ENCODE results near the gene LRSAM1. TPM values are rescaled to one million over a fixed set of nuclear protein-coding genes. Genes with fewer than 3 reads are reported as not detected.
A peak's percentile ranks its signal among the peaks of the same experiment; 100 is the strongest.

Gene LRSAM1
- total and polyA plus RNA-seq, 9 of the 15 experiments (the other 6 are each of a cell fraction or from before 2014, with no cell fraction given): 0.07 to 16.2 (median 4.7) TPM

DNA sequence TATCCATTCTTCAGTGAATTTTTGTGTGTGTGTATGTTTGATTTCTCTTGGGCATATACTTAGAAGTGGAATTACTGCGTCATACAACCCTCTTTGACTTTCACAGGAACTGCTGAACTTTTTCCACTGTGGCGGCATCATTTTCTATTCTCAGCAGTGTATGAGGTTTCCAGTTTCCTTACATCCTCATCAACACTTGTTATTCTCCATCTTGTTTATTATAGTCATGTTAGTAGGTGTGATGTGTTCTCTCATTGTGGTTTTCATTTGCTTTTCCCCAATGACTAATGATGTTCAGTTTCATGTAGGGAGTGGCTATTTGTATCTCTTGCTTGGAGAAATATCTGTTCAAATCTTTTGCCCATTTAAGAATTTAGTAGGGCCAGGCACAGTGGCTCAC is 24.6 kb upstream of the LRSAM1 start:
- FAIRE-seq (no peak), ATAC-seq (no peak), DNase-seq (ENCODE audit: extremely low read depth in 1 of 4, low spot score in 3 of 4) (no peak)
- Histone ChIP-seq H3K4me3 (no peak overlapping the region), H3K4me2 (ENCODE audit: insufficient read depth, low read length) (no peak overlapping the region; the same call in 1 of the 2 replicates), H3K36me3 (ENCODE audit: control insufficient read depth, insufficient read depth, low read length) (peaks cover 34% of the 10 kb centered on the region), H4K20me1 (replicated peaks; ENCODE audit: control insufficient read depth, insufficient read depth, low read length) (no peaks in the 10 kb centered on the region), H3K27me3 (ENCODE audit: control insufficient read depth in 2 of 2, insufficient read depth in 2 of 2, low read length in 2 of 2) (no peaks in the 10 kb centered on the region), H3K9me3 (replicated peaks; ENCODE audit: control insufficient read depth, insufficient read depth, low read depth, low read length) (no peaks in the 10 kb centered on the region), H2AFZ (ENCODE audit: low read depth, low read length) (no peak overlapping the region), H3K9me1 (ENCODE audit: control insufficient read depth, insufficient read depth, low read length) (no peaks in the 10 kb centered on the region), H3K9ac (ENCODE audit: insufficient read depth in 1 of 2, low read depth in 2 of 2, low read length in 2 of 2) (no peak overlapping the region), H3K4me1 (replicated peaks in 1 of 2; ENCODE audit: control insufficient read depth in 2 of 2, insufficient read depth in 2 of 2, low read length in 2 of 2) (peaks cover 23% of the 10 kb centered on the region in 2 experiments), H3K27ac (ENCODE audit: extremely low read depth, low read depth, low read length) (no peak overlapping the region; the same call in 2 of the 3 replicates), H3K79me2 (ENCODE audit: control insufficient read depth, insufficient read depth, low read length) (peaks cover 49% of the 10 kb centered on the region)
- CTCF ChIA-PET (ENCODE audit: low intra/inter-chr PET ratio): interaction anchor here (0.6 kb wide), 1 partner anchor 117 kb away, joined by 3 read pairs; no protein-coding TSS in a partner anchor
- POLR2A ChIA-PET: no interaction called here
- TF ChIP-seq GATAD2B (IDR thresholded peaks at IDR 0.05; ENCODE audit: borderline replicate concordance) (no peak), NR2C1 (IDR thresholded peaks at IDR 0.05) (0 out of 2 replicates have a peak, but pooled peaks have one; percentile 2), NR2C1 (tag; IDR thresholded peaks at IDR 0.05) (no peak)
- BruUV-seq (replicated peaks): no TSS peak
- WGBS (ENCODE audit: insufficient coverage, low coverage, missing lambda C conversion rate): 100% methylated on average over 2 of the region's 2 CpGs
- intact Hi-C loops (cut with micrococcal nuclease): loop anchor here (10.0 kb wide), 1 partner anchor 202 kb away; no protein-coding TSS in a partner anchor
- in situ Hi-C loops (cut with MboI): no loop called here

DNA sequence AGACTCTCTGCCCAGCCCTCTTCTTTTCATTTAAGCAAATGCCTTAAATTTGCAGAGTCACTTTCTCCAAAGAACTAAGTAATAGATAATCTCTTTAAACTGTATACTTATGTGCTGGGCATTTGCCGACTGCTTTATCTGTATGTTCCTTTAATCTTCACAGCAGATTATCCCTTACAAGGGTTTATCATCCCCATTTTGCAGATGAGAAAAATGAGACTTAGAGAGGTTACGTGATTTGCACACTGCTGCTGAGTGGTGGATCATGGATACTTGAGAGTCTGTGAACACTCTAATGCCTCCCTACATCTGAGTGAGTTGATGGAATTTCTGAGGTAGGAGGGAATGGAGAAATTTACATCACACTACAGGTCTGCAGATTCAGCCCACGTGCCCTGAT is 23.0 kb upstream of the LRSAM1 start:
- FAIRE-seq (no peak), DNase-seq (ENCODE audit: extremely low read depth in 1 of 4, low spot score in 3 of 4) (no peak), ATAC-seq (no peak)
- Histone ChIP-seq H3K36me3 (ENCODE audit: control insufficient read depth, insufficient read depth, low read length) (peaks cover 45% of the 10 kb centered on the region), H4K20me1 (replicated peaks; ENCODE audit: control insufficient read depth, insufficient read depth, low read length) (no peaks in the 10 kb centered on the region), H3K4me3 (no peak overlapping the region), H3K27ac (ENCODE audit: extremely low read depth, low read depth, low read length) (no peak overlapping the region), H3K27me3 (ENCODE audit: control insufficient read depth in 2 of 2, insufficient read depth in 2 of 2, low read length in 2 of 2) (no peaks in the 10 kb centered on the region), H3K9me1 (ENCODE audit: control insufficient read depth, insufficient read depth, low read length) (no peaks in the 10 kb centered on the region), H3K4me1 (replicated peaks in 1 of 2; ENCODE audit: control insufficient read depth in 2 of 2, insufficient read depth in 2 of 2, low read length in 2 of 2) (peaks cover 7 to 12% of the 10 kb centered on the region in 2 experiments; a peak in 4 of 5 replicates), H3K9ac (ENCODE audit: insufficient read depth in 1 of 2, low read depth in 2 of 2, low read length in 2 of 2) (no peak overlapping the region), H3K9me3 (replicated peaks; ENCODE audit: control insufficient read depth, insufficient read depth, low read depth, low read length) (no peaks in the 10 kb centered on the region), H3K79me2 (ENCODE audit: control insufficient read depth, insufficient read depth, low read length) (peaks cover 40% of the 10 kb centered on the region), H3K4me2 (ENCODE audit: insufficient read depth, low read length) (no peak overlapping the region), H2AFZ (ENCODE audit: low read depth, low read length) (no peak overlapping the region)
- ChIA-PET CTCF (ENCODE audit: low intra/inter-chr PET ratio) (no interaction called here), POLR2A (no interaction called here)
- in situ Hi-C loops (cut with MboI) (no loop called here), intact Hi-C loops (cut with micrococcal nuclease) (loop anchor here (10.0 kb wide), 1 partner anchor 204 kb away; no protein-coding TSS in a partner anchor)
- WGBS (ENCODE audit: insufficient coverage, low coverage, missing lambda C conversion rate): 57% methylated on average over 3 of the region's 3 CpGs
- BruUV-seq (replicated peaks): no TSS peak
- TF ChIP-seq KDM1A (IDR thresholded peaks at IDR 0.05) (0 out of 4 replicates have a peak, but pooled peaks of 1 of the 2 experiments have one; percentile 41), PRPF4 (IDR thresholded peaks at IDR 0.05; ENCODE audit: insufficient read depth, low read depth, low read length, poor library complexity, severe bottlenecking) (no peak), ZBTB34 (CRISPR knock-in tag; IDR thresholded peaks at IDR 0.05) (no peak), CREB3 (tag; conservative IDR thresholded peaks at IDR 0.05; ENCODE audit: low read depth) (no peak)
- TF ChIP-seq, protein P1, sequence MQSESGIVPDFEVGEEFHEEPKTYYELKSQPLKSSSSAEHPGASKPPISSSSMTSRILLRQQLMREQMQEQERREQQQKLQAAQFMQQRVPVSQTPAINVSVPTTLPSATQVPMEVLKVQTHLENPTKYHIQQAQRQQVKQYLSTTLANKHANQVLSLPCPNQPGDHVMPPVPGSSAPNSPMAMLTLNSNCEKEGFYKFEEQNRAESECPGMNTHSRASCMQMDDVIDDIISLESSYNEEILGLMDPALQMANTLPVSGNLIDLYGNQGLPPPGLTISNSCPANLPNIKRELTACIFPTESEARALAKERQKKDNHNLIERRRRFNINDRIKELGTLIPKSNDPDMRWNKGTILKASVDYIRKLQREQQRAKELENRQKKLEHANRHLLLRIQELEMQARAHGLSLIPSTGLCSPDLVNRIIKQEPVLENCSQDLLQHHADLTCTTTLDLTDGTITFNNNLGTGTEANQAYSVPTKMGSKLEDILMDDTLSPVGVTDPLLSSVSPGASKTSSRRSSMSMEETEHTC (IDR thresholded peaks at IDR 0.05): no peak

All from K562 (cell line).